Measurements from ENCODE around the gene NME4.
A peak's percentile ranks its signal among the peaks of the same experiment; 100 is the strongest.
"Not testable (repeated sequence)": the region's sequence is repeated elsewhere in the genome, so short reads cannot be mapped to it uniquely, and the experiment has no call there.

Gene NME4

GRCh38 chr16:400061-400591 is 3.1 kb downstream of the NME4 start:
- DNase-seq: no peak

GRCh38 chr16:401468-402348 is 4.7 kb downstream of the NME4 start, which contains the start of gene DECR2:
Gene DECR2 (plus strand): TSS chr16:401885. CDS start chr16:401964, 79 bp downstream.
- peak; percentile 71 for DNase-seq

GRCh38 chr16:404971-405486 is 8.0 kb downstream of the NME4 start:
- no peak for DNase-seq

GRCh38 chr16:405548-406506 is 8.8 kb downstream of the NME4 start:
- DNase-seq: no peak

GRCh38 chr16:407253-407652 is 10.3 kb downstream of the NME4 start:
- DNase-seq: no peak

GRCh38 chr16:410516-411178 is 13.6 kb downstream of the NME4 start:
- DNase-seq: no peak

- no peak for DNase-seq
Observed at GRCh38 chr16:411576-412265, 14.7 kb downstream of the NME4 start.

- DNase-seq: no peak
Observed at GRCh38 chr16:414395-415169, 17.6 kb downstream of the NME4 start.

GRCh38 chr16:415170-415498 is 18.1 kb downstream of the NME4 start:
- not testable (repeated sequence) for DNase-seq

- not testable (repeated sequence) for DNase-seq
Observed at GRCh38 chr16:422179-422578, 25.2 kb downstream of the NME4 start.

GRCh38 chr16:424033-424622 is 27.1 kb downstream of the NME4 start:
- DNase-seq: no peak

- no peak for DNase-seq
Observed at GRCh38 chr16:424623-425081, 27.7 kb downstream of the NME4 start.

GRCh38 chr16:425082-425718 is 28.2 kb downstream of the NME4 start, which contains the start of gene RAB11FIP3:
Gene RAB11FIP3 (plus strand): TSS chr16:425649. CDS start chr16:426007, 358 bp downstream.
- peak; percentile 60 for DNase-seq

- DNase-seq: no peak
Observed at GRCh38 chr16:425740-426114, 28.7 kb downstream of the NME4 start.

GRCh38 chr16:426115-426905 is 29.3 kb downstream of the NME4 start:
- no peak for DNase-seq

- no peak for DNase-seq
Observed at GRCh38 chr16:426906-427249, 29.9 kb downstream of the NME4 start.

GRCh38 chr16:427250-427649 is 30.3 kb downstream of the NME4 start:
- no peak for DNase-seq

GRCh38 chr16:430904-431303 is 33.9 kb downstream of the NME4 start:
- DNase-seq: no peak

- DNase-seq: no peak
Observed at GRCh38 chr16:440627-441026, 43.6 kb downstream of the NME4 start.

Data from NCI-H1105 treated with DMSO at 0.1 percent for 48 hours (cell line).